GM18867 (cell line): ENCODE measurements around the gene SEMA4A.
A peak's percentile ranks its signal among the peaks of the same experiment; 100 is the strongest.
"Not testable (repeated sequence)": the region's sequence is repeated elsewhere in the genome, so short reads cannot be mapped to it uniquely, and the experiment has no call there.

Source experiments
- ATAC-seq: cut with Tn5 transposase; IDR thresholded peaks from one replicate; pipeline ENCODE4 v1.9.1; 2021; ENCODE audit warnings: mild to moderate bottlenecking, moderate library complexity; ENCODE audit not compliant: unreplicated experiment

The SEMA4A gene

GRCh38 chr1:156153362-156153761 is at the start of gene SEMA4A:
Gene SEMA4A, plus strand, starts transcription at chr1:156153585. Its CDS starts 994 bp downstream, at chr1:156154579.
- ATAC-seq: no peak

GRCh38 chr1:156104065-156104810 is 49.1 kb upstream of the SEMA4A start:
- ATAC-seq: no peak

- no peak for ATAC-seq
These were observed 48.2 kb upstream of the SEMA4A start for GRCh38 chr1:156104861-156105832.

GRCh38 chr1:156106624-156107488 is 46.5 kb upstream of the SEMA4A start:
- peak; percentile 9 for ATAC-seq

- no peak for ATAC-seq
These were observed 45.3 kb upstream of the SEMA4A start for GRCh38 chr1:156108057-156108456.

GRCh38 chr1:156108664-156109241 is 44.6 kb upstream of the SEMA4A start:
- ATAC-seq: no peak

GRCh38 chr1:156110252-156110651 is 43.1 kb upstream of the SEMA4A start:
- ATAC-seq: no peak

GRCh38 chr1:156111355-156111962 is 41.9 kb upstream of the SEMA4A start:
- no peak for ATAC-seq

GRCh38 chr1:156112276-156113137 is 40.9 kb upstream of the SEMA4A start:
- no peak for ATAC-seq

GRCh38 chr1:156113282-156113950 is 40.0 kb upstream of the SEMA4A start:
- no peak for ATAC-seq

GRCh38 chr1:156114101-156114918 is 39.1 kb upstream of the SEMA4A start, which contains the start of gene LMNA:
Gene LMNA, plus strand, starts transcription at chr1:156114711. Its CDS starts 208 bp downstream, at chr1:156114919.
- ATAC-seq: peak; percentile 74

- peak; percentile 13 for ATAC-seq
These were observed 38.4 kb upstream of the SEMA4A start for GRCh38 chr1:156114919-156115513.

- ATAC-seq: no peak
These were observed 37.6 kb upstream of the SEMA4A start for GRCh38 chr1:156115514-156116374.

- not testable (repeated sequence) for ATAC-seq
These were observed 36.7 kb upstream of the SEMA4A start for GRCh38 chr1:156116731-156117130.

- no peak for ATAC-seq
These were observed 35.8 kb upstream of the SEMA4A start for GRCh38 chr1:156117414-156118176.
